Gastrocnemius medialis (tissue), 4 donors: ENCODE data around the gene MMP11.

ENCODE experiments used
- POLR2A ChIP-seq, 2 donors: fragments of 450-650 bp; IDR thresholded peaks; one replicate each; pipeline ENCODE4 v1.6.1; 2017; ENCODE audit warnings: antibody characterized with exemption in 2 of 2, mild to moderate bottlenecking in 2 of 2, moderate library complexity in 2 of 2
- TF ChIP-seq, protein P1 (sequence below), 5 experiments: fragments of 450-650 bp in 3 of 5; fragments of 200-600 bp in 2 of 5; sonication (generic) in 2 of 5; IDR thresholded peaks in 4 of 5; conservative IDR thresholded peaks in 1 of 5; 1 replicate in 4 of 5; 2 replicates in 1 of 5; pipeline ENCODE4 v1.5.1; 2016 to 2019; ENCODE audit warnings: antibody characterized with exemption in 5 of 5, mild to moderate bottlenecking in 3 of 5, moderate library complexity in 3 of 5

DNA sequence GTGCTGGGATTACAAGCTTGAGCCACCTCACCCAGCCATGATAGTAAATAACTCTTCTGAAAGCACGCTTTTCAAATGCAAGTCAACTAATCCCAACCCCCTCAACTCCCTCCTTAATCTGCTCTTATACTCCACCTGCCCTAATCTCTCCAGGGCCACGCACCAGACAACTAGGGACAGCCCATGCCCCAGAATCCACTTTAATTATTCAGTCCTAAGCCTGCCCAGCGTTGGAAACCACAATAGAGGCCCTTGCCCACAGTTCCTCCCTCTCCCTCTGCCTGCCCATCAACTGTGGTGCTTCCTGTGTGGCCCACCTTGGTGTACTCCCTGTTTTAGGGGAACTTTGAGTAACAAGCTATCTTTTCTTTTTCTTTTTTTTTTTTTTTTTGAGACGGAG lies 15.8 kb upstream of the MMP11 start:
- TF ChIP-seq, protein P1, sequence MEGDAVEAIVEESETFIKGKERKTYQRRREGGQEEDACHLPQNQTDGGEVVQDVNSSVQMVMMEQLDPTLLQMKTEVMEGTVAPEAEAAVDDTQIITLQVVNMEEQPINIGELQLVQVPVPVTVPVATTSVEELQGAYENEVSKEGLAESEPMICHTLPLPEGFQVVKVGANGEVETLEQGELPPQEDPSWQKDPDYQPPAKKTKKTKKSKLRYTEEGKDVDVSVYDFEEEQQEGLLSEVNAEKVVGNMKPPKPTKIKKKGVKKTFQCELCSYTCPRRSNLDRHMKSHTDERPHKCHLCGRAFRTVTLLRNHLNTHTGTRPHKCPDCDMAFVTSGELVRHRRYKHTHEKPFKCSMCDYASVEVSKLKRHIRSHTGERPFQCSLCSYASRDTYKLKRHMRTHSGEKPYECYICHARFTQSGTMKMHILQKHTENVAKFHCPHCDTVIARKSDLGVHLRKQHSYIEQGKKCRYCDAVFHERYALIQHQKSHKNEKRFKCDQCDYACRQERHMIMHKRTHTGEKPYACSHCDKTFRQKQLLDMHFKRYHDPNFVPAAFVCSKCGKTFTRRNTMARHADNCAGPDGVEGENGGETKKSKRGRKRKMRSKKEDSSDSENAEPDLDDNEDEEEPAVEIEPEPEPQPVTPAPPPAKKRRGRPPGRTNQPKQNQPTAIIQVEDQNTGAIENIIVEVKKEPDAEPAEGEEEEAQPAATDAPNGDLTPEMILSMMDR (IDR thresholded peaks at IDR 0.05 in 4 of 5, conservative IDR thresholded peaks at IDR 0.05 in 1 of 5), result no peak
- no peak for TF ChIP-seq POLR2A (IDR thresholded peaks at IDR 0.05)
